Erythroblast (primary cell): Measurements from ENCODE around the gene ANG.

Experiments
- GATA1 ChIP-seq: IDR thresholded peaks from 2 replicates; pipeline ENCODE4 v1.6.1; 2011; ENCODE audit warnings: low read depth, mild to moderate bottlenecking, control low read depth, low read length, moderate library complexity
- POLR2A ChIP-seq: IDR thresholded peaks from 2 replicates; pipeline ENCODE4 v1.6.1; 2011; ENCODE audit warnings: mild to moderate bottlenecking, low read length

DNA sequence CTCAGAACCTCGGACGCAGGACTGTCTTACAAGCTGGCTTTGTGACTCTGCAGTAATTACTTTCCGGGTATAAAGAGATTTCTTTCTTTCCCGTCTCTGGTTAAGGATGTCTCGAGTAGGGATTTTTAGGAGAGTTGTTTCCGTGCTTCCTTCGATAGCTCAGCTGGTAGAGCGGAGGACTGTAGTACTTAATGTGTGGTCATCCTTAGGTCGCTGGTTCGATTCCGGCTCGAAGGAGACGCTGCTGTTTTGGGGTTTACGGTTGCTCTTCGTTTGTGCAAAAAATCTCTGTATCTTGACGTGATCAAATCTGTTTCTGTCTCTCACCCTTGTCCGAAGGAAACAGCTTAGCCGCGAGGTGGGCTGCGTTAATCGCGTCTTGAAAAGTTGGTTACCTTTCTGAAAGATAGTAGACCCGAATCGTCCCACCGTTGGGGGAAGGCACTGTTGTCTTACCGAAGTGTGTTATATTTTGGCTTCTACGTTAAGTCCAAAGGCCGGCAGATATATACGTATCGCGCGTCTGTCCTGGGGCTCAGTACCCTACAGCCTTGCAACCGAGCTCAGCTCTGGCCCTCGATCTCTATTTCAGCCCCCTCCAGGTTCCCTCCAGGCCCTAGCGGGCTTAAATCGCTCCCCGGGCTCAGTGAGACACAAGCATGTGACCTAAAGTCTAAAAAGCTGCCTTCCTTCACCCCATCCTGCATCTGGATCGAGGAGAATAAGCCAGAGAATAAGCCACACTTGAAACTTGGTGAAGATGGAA, 5.3 kb upstream of the ANG start:
- TF ChIP-seq POLR2A (no peak), GATA1 (no peak)
